Measurements from ENCODE around the gene C4orf36.

DNA sequence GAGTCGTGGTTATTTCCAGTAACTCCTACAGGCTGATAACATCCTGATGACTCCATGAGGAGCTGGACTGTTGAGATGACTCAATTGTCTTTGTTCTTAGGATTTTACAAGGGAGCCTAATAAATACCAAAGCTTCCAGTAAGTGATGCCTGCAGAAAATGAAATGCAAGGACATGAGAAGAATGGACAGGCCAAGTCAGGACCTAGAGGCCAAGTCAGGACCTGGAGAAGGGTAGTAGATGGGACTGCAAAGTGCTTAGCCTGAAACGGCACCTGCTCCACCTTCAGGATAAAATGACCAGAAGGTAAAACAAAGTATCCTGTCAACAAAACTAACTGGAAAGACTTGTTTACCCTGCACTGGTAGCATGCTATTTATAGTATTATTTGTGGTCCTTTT lies 36.6 kb downstream of the C4orf36 start:
- TF ChIP-seq MYC (IDR thresholded peaks at IDR 0.05; ENCODE audit: low read depth, low read length), result no peak
- TF ChIP-seq, protein P1, sequence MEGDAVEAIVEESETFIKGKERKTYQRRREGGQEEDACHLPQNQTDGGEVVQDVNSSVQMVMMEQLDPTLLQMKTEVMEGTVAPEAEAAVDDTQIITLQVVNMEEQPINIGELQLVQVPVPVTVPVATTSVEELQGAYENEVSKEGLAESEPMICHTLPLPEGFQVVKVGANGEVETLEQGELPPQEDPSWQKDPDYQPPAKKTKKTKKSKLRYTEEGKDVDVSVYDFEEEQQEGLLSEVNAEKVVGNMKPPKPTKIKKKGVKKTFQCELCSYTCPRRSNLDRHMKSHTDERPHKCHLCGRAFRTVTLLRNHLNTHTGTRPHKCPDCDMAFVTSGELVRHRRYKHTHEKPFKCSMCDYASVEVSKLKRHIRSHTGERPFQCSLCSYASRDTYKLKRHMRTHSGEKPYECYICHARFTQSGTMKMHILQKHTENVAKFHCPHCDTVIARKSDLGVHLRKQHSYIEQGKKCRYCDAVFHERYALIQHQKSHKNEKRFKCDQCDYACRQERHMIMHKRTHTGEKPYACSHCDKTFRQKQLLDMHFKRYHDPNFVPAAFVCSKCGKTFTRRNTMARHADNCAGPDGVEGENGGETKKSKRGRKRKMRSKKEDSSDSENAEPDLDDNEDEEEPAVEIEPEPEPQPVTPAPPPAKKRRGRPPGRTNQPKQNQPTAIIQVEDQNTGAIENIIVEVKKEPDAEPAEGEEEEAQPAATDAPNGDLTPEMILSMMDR (IDR thresholded peaks at IDR 0.05; ENCODE audit: low read depth, low read length), result no peak
